ENCODE results near the gene JPH4.

- no peak for TF ChIP-seq EZH2 (IDR thresholded peaks at IDR 0.05; ENCODE audit: borderline replicate concordance, low read length)
- TF ChIP-seq CTCF (IDR thresholded peaks at IDR 0.05; ENCODE audit: low read length) = no peak
These were observed 27.1 kb downstream of the JPH4 start, which contains the start of gene ZFHX2 for GRCh38 chr14:23551266-23552028.
